Testis (tissue), 3 donors: ENCODE results near the gene TOPBP1. TPM values are rescaled to one million over a fixed set of nuclear protein-coding genes. Genes with fewer than 3 reads are reported as not detected.
"Not testable (repeated sequence)": the region's sequence is repeated elsewhere in the genome, so short reads cannot be mapped to it uniquely, and the experiment has no call there.

ENCODE experiments used
- DNase-seq: peaks from one replicate; pipeline ENCODE4 v3.0.0-alpha.2; 2019
- H3K27ac ChIP-seq, 2 donors: fragments of 200-600 bp; sonication (generic); one replicate each; pipeline ENCODE4 v1.5.1; 2019
- H3K27me3 ChIP-seq: fragments of 200-600 bp; sonication (generic); one replicate; pipeline ENCODE4 v1.5.1; 2019
- H3K36me3 ChIP-seq: fragments of 200-600 bp; sonication (generic); one replicate; pipeline ENCODE4 v1.5.1; 2017; ENCODE audit warnings: low read depth; ENCODE audit errors: missing control alignments
- H3K4me1 ChIP-seq: fragments of 200-600 bp; sonication (generic); one replicate; pipeline ENCODE4 v1.5.1; 2019
- H3K4me3 ChIP-seq, 2 donors: fragments of 200-600 bp; sonication (generic); one replicate each; pipeline ENCODE4 v1.5.1; 2017 to 2019
- H3K9me3 ChIP-seq: fragments of 200-600 bp; sonication (generic); one replicate; pipeline ENCODE4 v1.5.1; 2017
- CTCF ChIP-seq, 3 experiments: fragments of 450-650 bp in 2 of 3; fragments of 200-600 bp in 1 of 3; sonication (generic) in 1 of 3; IDR thresholded peaks; one replicate each; pipeline ENCODE4 v1.5.1; 2016 to 2019; ENCODE audit warnings: antibody characterized with exemption in 3 of 3, mild to moderate bottlenecking in 2 of 3, moderate library complexity in 1 of 3
- POLR2A ChIP-seq: fragments of 450-650 bp; IDR thresholded peaks from one replicate; pipeline ENCODE4 v1.6.1; 2017; ENCODE audit warnings: antibody characterized with exemption, mild to moderate bottlenecking, moderate library complexity
- WGBS, 2 donors: methylation state at CpG; one replicate each; pipeline ENCODE4 v1.1.5; 2018; 5-methylcytosine and 5-hydroxymethylcytosine counted together
- intact Hi-C: fragments of 100-400 bp; cut with DNase I; formaldehyde crosslinking; loops from one replicate; pipeline ENCODE4 v1.15.1; 2023; ENCODE audit warnings: low total_unique reads
- polyA plus RNA-seq: library from polyadenylated mRNA; stranded (reverse); fragments of 350-450 nt; fragmentation: Illumina TruSeq; extraction: RNeasy Lipid Tissue Mini Kit (QIAGEN cat#74804); gene quantifications from one replicate; pipeline ENCODE4 v1.2.3, GENCODE V29; 2014; ENCODE audit warnings: low read depth, low replicate concordance; ENCODE audit not compliant: insufficient read depth
- total RNA-seq, 2 donors: library from RNA; depleted of rRNA; stranded (reverse); fragments of >200 nt; gene quantifications; one replicate each; pipeline ENCODE4 v1.2.3, GENCODE V29; 2016

TOPBP1 gene
- total and polyA plus RNA-seq, 3 donors from 2014 or later = 40.9 to 62.6 (median 51.7) TPM

- H3K36me3 ChIP-seq = no peaks in the 10 kb centered on the region
- H3K9me3 ChIP-seq = no peaks in the 10 kb centered on the region
- no peak overlapping the region for H3K27ac ChIP-seq
- DNase-seq = no peak
- TF ChIP-seq POLR2A (no peak), CTCF (IDR thresholded peaks at IDR 0.05) (no peak)
- no peak overlapping the region for H3K4me3 ChIP-seq
- 75 to 83% methylated on average over 8 of the region's 8 CpGs for WGBS, 2 donors
- intact Hi-C loops = no loop called here
- no peaks in the 10 kb centered on the region for H3K27me3 ChIP-seq
- H3K4me1 ChIP-seq = peaks cover 9% of the 10 kb centered on the region
Measured at GRCh38 chr3:133568294-133569014, 93.3 kb downstream of the TOPBP1 start.

GRCh38 chr3:133563816-133564215 lies 97.9 kb downstream of the TOPBP1 start:
- 71 to 79% methylated on average over 1 of the region's 1 CpG for WGBS, 2 donors
- Histone ChIP-seq H3K4me1 (no peaks in the 10 kb centered on the region), H3K9me3 (no peaks in the 10 kb centered on the region), H3K27ac (no peak overlapping the region), H3K4me3 (no peak overlapping the region), H3K27me3 (no peaks in the 10 kb centered on the region), H3K36me3 (no peaks in the 10 kb centered on the region)
- TF ChIP-seq CTCF (IDR thresholded peaks at IDR 0.05) (no peak), POLR2A (no peak)
- intact Hi-C loops = no loop called here
- no peak for DNase-seq

GRCh38 chr3:133563186-133563591 lies 98.6 kb downstream of the TOPBP1 start:
- no peak for DNase-seq
- H3K9me3 ChIP-seq = no peaks in the 10 kb centered on the region
- H3K27ac ChIP-seq = no peak overlapping the region
- no peaks in the 10 kb centered on the region for H3K4me1 ChIP-seq
- WGBS, 2 donors = 72 to 87% methylated on average over 5 of the region's 5 CpGs
- H3K4me3 ChIP-seq = no peak overlapping the region
- no peak for TF ChIP-seq POLR2A
- TF ChIP-seq CTCF (IDR thresholded peaks at IDR 0.05) = no peak
- intact Hi-C loops = no loop called here
- H3K36me3 ChIP-seq = no peaks in the 10 kb centered on the region
- no peaks in the 10 kb centered on the region for H3K27me3 ChIP-seq

GRCh38 chr3:133562376-133562775 lies 99.4 kb downstream of the TOPBP1 start:
- Histone ChIP-seq H3K4me3 (no peak overlapping the region), H3K27me3 (no peaks in the 10 kb centered on the region), H3K9me3 (no peaks in the 10 kb centered on the region), H3K36me3 (no peaks in the 10 kb centered on the region), H3K27ac (no peak overlapping the region), H3K4me1 (no peaks in the 10 kb centered on the region)
- 87 to 96% methylated on average over 1 of the region's 1 CpG for WGBS, 2 donors
- DNase-seq = no peak
- intact Hi-C loops = no loop called here
- TF ChIP-seq POLR2A = no peak
- TF ChIP-seq CTCF (IDR thresholded peaks at IDR 0.05) = no peak

- 79% methylated on average over 2 of the region's 2 CpGs for WGBS, 2 donors
- no peak overlapping the region for H3K4me3 ChIP-seq
Measured at GRCh38 chr3:133561679-133562078, 100.1 kb downstream of the TOPBP1 start.

GRCh38 chr3:133551589-133551988 lies 110.2 kb downstream of the TOPBP1 start:
- H3K27ac ChIP-seq, H3K9me3 ChIP-seq, intact Hi-C loops, H3K4me3 ChIP-seq, DNase-seq, H3K36me3 ChIP-seq, H3K27me3 ChIP-seq: not testable (repeated sequence)
- peaks cover 13% of the 10 kb centered on the region for H3K4me1 ChIP-seq
- WGBS, 2 donors = 90 to 93% methylated on average over 5 to 14 of the region's 14 CpGs

More at GRCh38 chr3:133561679-133562078, 100.1 kb downstream of the TOPBP1 start:
- Histone ChIP-seq H3K36me3 (no peaks in the 10 kb centered on the region), H3K4me1 (no peaks in the 10 kb centered on the region), H3K27ac (no peak overlapping the region), H3K27me3 (no peaks in the 10 kb centered on the region), H3K9me3 (no peaks in the 10 kb centered on the region)
- DNase-seq = peak; percentile 8
- intact Hi-C loops = no loop called here
- no peak for TF ChIP-seq POLR2A
- TF ChIP-seq CTCF (IDR thresholded peaks at IDR 0.05) = no peak
